ENCODE measurements around the gene CLK2. TPM values are rescaled to one million over a fixed set of nuclear protein-coding genes. Genes with fewer than 3 reads are reported as not detected.

CLK2 gene
- polyA plus RNA-seq: 4.2 and 7.1 TPM in 2 replicates

GRCh38 chr1:155273343-155274245 is at the start of gene CLK2:
Gene CLK2, minus strand, starts transcription at chr1:155273504. Its CDS starts 2,527 bp downstream, at chr1:155270977.

GRCh38 chr1:155320661-155321617 is 47.6 kb upstream of the CLK2 start, which contains the start of gene RUSC1:
Gene RUSC1, plus strand, starts transcription at chr1:155320894. Its CDS starts 880 bp downstream, at chr1:155321774.

GRCh38 chr1:155308493-155309422 is 35.5 kb upstream of the CLK2 start, which contains the start of gene FDPS:
Gene FDPS, plus strand, starts transcription at chr1:155308866. Its CDS starts 924 bp downstream, at chr1:155309790.

GRCh38 chr1:155301342-155301841 is 28.1 kb upstream of the CLK2 start, which contains the start of gene PKLR:
Gene PKLR, minus strand, starts transcription at chr1:155301438. Its CDS starts 43 bp downstream, at chr1:155301395.

GRCh38 chr1:155277070-155277901 is 4.0 kb upstream of the CLK2 start, which contains the start of gene HCN3:
Gene HCN3, plus strand, starts transcription at chr1:155277463. Its CDS starts 128 bp downstream, at chr1:155277591.

GRCh38 chr1:155261852-155262673 is 11.2 kb downstream of the CLK2 start, which contains the start of gene SCAMP3:
Gene SCAMP3, minus strand, starts transcription at chr1:155262360. Its CDS starts 209 bp downstream, at chr1:155262151.

GRCh38 chr1:155255243-155256007 is 17.9 kb downstream of the CLK2 start, which contains the start of gene ENTREP3:
Gene ENTREP3, minus strand, starts transcription at chr1:155255483. Its CDS starts 606 bp downstream, at chr1:155254877.

Other genes with a start within 250 kb of the CLK2 start
- not detected in 2 replicates for gene DCST2, start 239.7 kb downstream of the CLK2 start, polyA plus RNA-seq
- not detected in 2 replicates for gene DCST1, start 239.7 kb downstream of the CLK2 start, polyA plus RNA-seq
- gene ADAM15, start 222.2 kb downstream of the CLK2 start, polyA plus RNA-seq: 0.28 and 1.2 TPM in 2 replicates
- not detected in 2 replicates for gene EFNA4, start 209.8 kb downstream of the CLK2 start, polyA plus RNA-seq
- gene EFNA3, start 194.7 kb downstream of the CLK2 start, polyA plus RNA-seq: 2.2 and 6.2 TPM in 2 replicates
- 1.4 and 3.8 TPM in 2 replicates for gene EFNA1, start 145.6 kb downstream of the CLK2 start, polyA plus RNA-seq
- 4.2 and 5.1 TPM in 2 replicates for gene SLC50A1, start 137.7 kb downstream of the CLK2 start, polyA plus RNA-seq
- gene DPM3, start 133.0 kb downstream of the CLK2 start, polyA plus RNA-seq: 88.7 and 130 TPM in 2 replicates
- gene KRTCAP2, start 100.2 kb downstream of the CLK2 start, polyA plus RNA-seq: 468 and 662 TPM in 2 replicates
- 0.73 and 2.3 TPM in 2 replicates for gene TRIM46, start 99.7 kb downstream of the CLK2 start, polyA plus RNA-seq
- 0.56 and 2.3 TPM in 2 replicates for gene THBS3, start 65.6 kb downstream of the CLK2 start, polyA plus RNA-seq
- gene MTX1, start 64.8 kb downstream of the CLK2 start, polyA plus RNA-seq: 19.3 and 24.2 TPM in 2 replicates
- gene ENTREP3, start 18.0 kb downstream of the CLK2 start, polyA plus RNA-seq: 8.9 and 11.0 TPM in 2 replicates
- 127 and 148 TPM in 2 replicates for gene SCAMP3, start 11.1 kb downstream of the CLK2 start, polyA plus RNA-seq
- 1.5 and 4.9 TPM in 2 replicates for gene HCN3, start 4.0 kb upstream of the CLK2 start, polyA plus RNA-seq
- gene PKLR, start 27.9 kb upstream of the CLK2 start, polyA plus RNA-seq: not detected in 2 replicates
- gene FDPS, start 35.4 kb upstream of the CLK2 start, polyA plus RNA-seq: 54.8 and 91.9 TPM in 2 replicates
- 69.1 and 80.0 TPM in 2 replicates for gene RUSC1, start 47.4 kb upstream of the CLK2 start, polyA plus RNA-seq

All from Purkinje cell (primary cell).